WTC11 (cell line): Measurements from ENCODE around the gene MRPL27. TPM values are rescaled to one million over a fixed set of nuclear protein-coding genes. Genes with fewer than 3 reads are reported as not detected.

ENCODE experiments used
- ATAC-seq: fragments of 200-7000 bp; cut with Tn5 transposase; 2 replicates; pipeline ENCODE4 v1.10.0; 2021; ENCODE audit warnings: mild to moderate bottlenecking, moderate library complexity
- CTCF ChIA-PET: fragments of 300-600 bp; sonication (Branson Sonifier 250); formaldehyde crosslinking; loops from one replicate; lab custom pipeline; 2021; ENCODE audit warnings: antibody characterized with exemption; lab: Charles Lee
- POLR2A ChIA-PET: fragments of 350-600 bp; sonication (Branson Sonifier 250); formaldehyde crosslinking; loops from one replicate; lab custom pipeline; 2021; ENCODE audit warnings: antibody characterized with exemption; lab: Charles Lee
- DNase-seq: peaks from one replicate; pipeline ENCODE4 v3.0.0; 2021; ENCODE audit warnings: low spot score
- H3K27ac Mint-ChIP-seq: 2 replicates; pipeline ENCODE4 v1.8.0; 2021; ENCODE audit warnings: mixed read lengths
- H3K27me3 Mint-ChIP-seq: 2 replicates; pipeline ENCODE4 v1.8.0; 2021; ENCODE audit warnings: low read depth, mild to moderate bottlenecking, moderate library complexity, mixed read lengths
- H3K36me3 Mint-ChIP-seq: 2 replicates; pipeline ENCODE4 v1.8.0; 2021; ENCODE audit warnings: mixed read lengths
- H3K4me1 Mint-ChIP-seq: 2 replicates; pipeline ENCODE4 v1.8.0; 2022; ENCODE audit warnings: mixed read lengths
- H3K4me3 Mint-ChIP-seq: 2 replicates; pipeline ENCODE4 v1.8.0; 2021; ENCODE audit warnings: mild to moderate bottlenecking, moderate library complexity, mixed read lengths
- H3K9me3 Mint-ChIP-seq: 2 replicates; pipeline ENCODE4 v1.8.0; 2021; ENCODE audit warnings: mixed read lengths
- ATF6 ChIP-seq: sonication (generic); formaldehyde crosslinking; IDR thresholded peaks from 2 replicates; pipeline ENCODE4 v1.8.1; 2023; ENCODE audit warnings: mild to moderate bottlenecking, missing genetic modification reagents
- E2F1 ChIP-seq: sonication (generic); formaldehyde crosslinking; IDR thresholded peaks from 2 replicates; pipeline ENCODE4 v1.8.0; 2022; ENCODE audit warnings: mild to moderate bottlenecking, missing genetic modification reagents
- ERG ChIP-seq: fragments of 250-450 bp; sonication (Bioruptor Pico); IDR thresholded peaks from 2 replicates; pipeline ENCODE4 v1.8.0; 2021; ENCODE audit warnings: mild to moderate bottlenecking
- FOXK1 ChIP-seq: sonication (generic); formaldehyde crosslinking; IDR thresholded peaks from 2 replicates; pipeline ENCODE4 v1.8.0; 2022; ENCODE audit warnings: mild to moderate bottlenecking, moderate library complexity, missing genetic modification reagents
- FOXP1 ChIP-seq: sonication (generic); formaldehyde crosslinking; IDR thresholded peaks from 2 replicates; pipeline ENCODE4 v1.8.0; 2022; ENCODE audit warnings: missing genetic modification reagents, mild to moderate bottlenecking, moderate library complexity, borderline replicate concordance
- NFATC4 ChIP-seq: fragments of 250-450 bp; sonication (Bioruptor Pico); IDR thresholded peaks from 2 replicates; pipeline ENCODE4 v1.9.0; 2021; ENCODE audit warnings: mild to moderate bottlenecking
- NR1H2 ChIP-seq: sonication (generic); formaldehyde crosslinking; IDR thresholded peaks from 2 replicates; pipeline ENCODE4 v1.9.0; 2021; ENCODE audit warnings: mild to moderate bottlenecking, moderate library complexity, missing genetic modification reagents
- PRDM15 ChIP-seq: sonication (generic); formaldehyde crosslinking; IDR thresholded peaks from 2 replicates; pipeline ENCODE4 v1.8.0; 2022; ENCODE audit warnings: missing genetic modification reagents
- RORB ChIP-seq: fragments of 250-450 bp; sonication (Bioruptor Pico); IDR thresholded peaks from 2 replicates; pipeline ENCODE4 v1.9.0; 2021; ENCODE audit warnings: mild to moderate bottlenecking
- SMAD3 ChIP-seq: sonication (generic); formaldehyde crosslinking; IDR thresholded peaks from 2 replicates; pipeline ENCODE4 v1.8.0; 2022; ENCODE audit warnings: missing genetic modification reagents, mild to moderate bottlenecking, borderline replicate concordance
- TEAD4 ChIP-seq: sonication (generic); formaldehyde crosslinking; IDR thresholded peaks from 2 replicates; pipeline ENCODE4 v1.8.0; 2022; ENCODE audit warnings: mild to moderate bottlenecking, missing genetic modification reagents
- USF1 ChIP-seq: sonication (generic); formaldehyde crosslinking; IDR thresholded peaks from 2 replicates; pipeline ENCODE4 v1.8.0; 2022; ENCODE audit warnings: mild to moderate bottlenecking, missing genetic modification reagents
- ZBTB21 ChIP-seq: sonication (generic); formaldehyde crosslinking; IDR thresholded peaks from 2 replicates; pipeline ENCODE4 v1.8.1; 2023; ENCODE audit warnings: mild to moderate bottlenecking, missing genetic modification reagents, borderline replicate concordance
- ZNF138 ChIP-seq: sonication (generic); formaldehyde crosslinking; conservative IDR thresholded peaks from 2 replicates; pipeline ENCODE4 v1.8.1; 2022; ENCODE audit warnings: mild to moderate bottlenecking, moderate library complexity, missing genetic modification reagents
- ZNF317 ChIP-seq: sonication (generic); formaldehyde crosslinking; IDR thresholded peaks from 2 replicates; pipeline ENCODE4 v1.8.1; 2023; ENCODE audit warnings: low read depth, mild to moderate bottlenecking, moderate library complexity, missing genetic modification reagents, borderline replicate concordance
- ZNF416 ChIP-seq: fragments of 250-450 bp; sonication (Bioruptor Pico); IDR thresholded peaks from 2 replicates; pipeline ENCODE4 v1.9.0; 2021; ENCODE audit warnings: mild to moderate bottlenecking, inconsistent platforms
- ZSCAN18 ChIP-seq: fragments of 250-450 bp; sonication (Bioruptor Pico); IDR thresholded peaks from 2 replicates; pipeline ENCODE4 v2.1.2; 2022; ENCODE audit warnings: mild to moderate bottlenecking, moderate library complexity
- total RNA-seq: library from RNA; stranded (reverse); gene quantifications from 3 replicates; pipeline ENCODE4 v1.2.3, GENCODE V29; 2021

MRPL27 gene
- total RNA-seq, 1 experiment from 2014 or later: 80.5 TPM

GRCh38 chr17:50356892-50357510, 16.0 kb downstream of the MRPL27 start:
- ATAC-seq (no peak), DNase-seq (no peak)
- H3K9me3 Mint-ChIP-seq: no peaks in the 10 kb centered on the region
- no peak overlapping the region for H3K4me3 Mint-ChIP-seq
- no peaks in the 10 kb centered on the region for H3K27me3 Mint-ChIP-seq
- ChIA-PET POLR2A (no interaction called here), CTCF (no interaction called here)
- no peak for TF ChIP-seq ZBTB21 (CRISPR knock-in tag)
- no peak for TF ChIP-seq ZSCAN18 (CRISPR knock-in tag)
- TF ChIP-seq RORB (CRISPR knock-in tag): no peak
- H3K27ac Mint-ChIP-seq: no peak overlapping the region
- H3K36me3 Mint-ChIP-seq: peaks cover 35% of the 10 kb centered on the region
- H3K4me1 Mint-ChIP-seq: peaks cover 2% of the 10 kb centered on the region

- H3K4me1 Mint-ChIP-seq: no peaks in the 10 kb centered on the region
- CTCF ChIA-PET: no interaction called here
Measured at GRCh38 chr17:50356418-50356817, 16.6 kb downstream of the MRPL27 start.

More at GRCh38 chr17:50356418-50356817, 16.6 kb downstream of the MRPL27 start:
- no peak for TF ChIP-seq PRDM15 (CRISPR knock-in tag)
- TF ChIP-seq ZNF416 (CRISPR knock-in tag): no peak
- no peak for TF ChIP-seq TEAD4 (CRISPR knock-in tag)
- TF ChIP-seq ZNF138 (CRISPR knock-in tag): no peak
- no peak for TF ChIP-seq ERG (CRISPR knock-in tag)
- TF ChIP-seq E2F1 (CRISPR knock-in tag): no peak
- no peak for TF ChIP-seq NFATC4 (CRISPR knock-in tag)
- no peak for TF ChIP-seq ZNF317 (CRISPR knock-in tag)
- no peak for TF ChIP-seq SMAD3 (CRISPR knock-in tag)
- no peak for TF ChIP-seq ATF6 (CRISPR knock-in tag)
- no peak for TF ChIP-seq NR1H2 (CRISPR knock-in tag)
- no peak for TF ChIP-seq FOXP1 (CRISPR knock-in tag)
- TF ChIP-seq USF1 (CRISPR knock-in tag): no peak
- TF ChIP-seq FOXK1 (CRISPR knock-in tag): no peak
- Mint-ChIP-seq H3K36me3 (peaks cover 35% of the 10 kb centered on the region), H3K9me3 (no peaks in the 10 kb centered on the region), H3K4me3 (no peak overlapping the region), H3K27ac (no peak overlapping the region), H3K27me3 (no peaks in the 10 kb centered on the region)
- POLR2A ChIA-PET: no interaction called here
- DNase-seq (no peak), ATAC-seq (no peak)
